NCI-H128 (cell line): ENCODE measurements around the gene AXDND1.
"Not testable (repeated sequence)": the region's sequence is repeated elsewhere in the genome, so short reads cannot be mapped to it uniquely, and the experiment has no call there.

Experiments used
- DNase-seq: peaks from one replicate; lab custom pipeline; 2025; ENCODE audit not compliant: unreplicated experiment; lab: John Stamatoyannopoulos, UW

AXDND1 gene

DNA sequence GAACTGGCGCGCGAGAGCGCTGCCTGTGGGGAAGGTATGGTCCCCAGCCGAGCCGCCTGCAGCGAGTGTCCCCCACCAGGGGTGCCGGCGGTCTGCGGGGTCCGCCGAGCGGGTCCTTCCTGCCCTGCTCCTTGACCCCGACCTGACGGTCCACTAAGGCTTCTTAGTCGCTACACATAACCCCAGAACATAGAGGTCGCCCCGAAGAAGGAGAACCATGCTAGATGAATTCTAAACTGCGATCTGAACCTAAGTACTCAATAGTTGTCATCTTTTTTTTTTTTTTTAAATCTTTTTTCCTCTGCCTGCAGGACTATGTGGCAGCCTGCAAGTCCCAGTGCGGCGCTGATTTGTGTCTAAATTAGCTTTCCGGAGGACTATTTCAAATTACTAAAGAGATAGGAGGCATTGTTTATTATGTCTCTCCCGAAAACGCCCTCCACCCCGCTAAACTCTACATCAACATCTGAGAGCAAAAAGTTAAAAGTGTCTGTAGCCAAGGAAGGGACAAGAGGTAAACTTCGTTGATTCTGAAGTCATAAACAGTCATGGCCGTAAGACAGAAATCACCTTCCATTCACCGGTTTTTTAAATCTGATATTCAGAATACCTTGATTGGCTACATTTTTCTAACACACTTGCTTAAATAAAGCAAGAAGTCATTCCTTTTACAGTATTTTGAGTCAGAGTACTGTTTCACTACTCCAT lies 476 bp downstream of the AXDND1 start:
- DNase-seq = no peak

DNA sequence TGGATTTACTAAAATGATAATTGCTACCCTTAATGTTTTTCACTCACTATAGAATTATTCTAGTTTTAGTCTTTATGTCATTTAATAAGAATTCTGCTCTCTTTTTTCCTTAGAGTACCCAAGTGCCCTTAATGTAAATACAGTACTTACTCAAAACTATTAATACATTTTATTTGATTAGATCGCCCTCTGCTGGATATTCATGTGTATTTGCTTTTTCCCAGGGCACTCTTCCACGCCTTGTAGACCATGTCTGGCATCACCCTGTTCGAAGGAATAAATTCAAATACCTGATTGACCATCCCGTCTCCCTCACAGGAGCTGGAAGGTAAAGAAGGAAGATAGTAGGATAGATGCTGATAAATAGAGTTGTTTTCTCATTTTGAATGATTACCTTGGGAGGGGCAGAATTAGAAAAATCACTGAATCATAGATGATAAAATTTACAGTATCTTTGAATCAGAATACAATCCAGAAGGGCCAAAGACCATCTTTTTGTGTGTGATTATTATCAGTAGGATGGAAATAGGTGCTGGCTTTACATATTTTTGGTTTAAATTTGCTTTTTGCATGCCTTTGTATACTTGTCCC lies 4.1 kb downstream of the AXDND1 start:
- peak; percentile 80 for DNase-seq

DNA sequence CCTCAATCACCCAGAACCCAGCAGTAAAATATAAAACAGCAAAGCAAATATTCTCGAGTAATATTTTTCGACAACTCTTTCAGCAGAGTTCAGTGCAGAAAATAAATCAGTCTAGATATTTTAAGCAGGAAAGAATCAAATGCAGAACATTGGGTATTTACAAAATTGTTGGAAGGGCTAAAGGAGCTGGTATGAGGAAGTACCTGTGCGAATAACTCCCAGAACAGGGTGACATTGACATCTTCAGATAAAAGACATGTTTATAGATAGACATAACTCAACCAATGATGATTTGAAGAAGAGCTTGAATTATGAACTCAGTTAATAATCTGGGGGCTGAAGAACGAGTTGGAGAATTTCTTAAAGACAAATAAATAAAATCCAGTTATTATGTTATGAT lies 6.4 kb downstream of the AXDND1 start:
- no peak for DNase-seq

DNA sequence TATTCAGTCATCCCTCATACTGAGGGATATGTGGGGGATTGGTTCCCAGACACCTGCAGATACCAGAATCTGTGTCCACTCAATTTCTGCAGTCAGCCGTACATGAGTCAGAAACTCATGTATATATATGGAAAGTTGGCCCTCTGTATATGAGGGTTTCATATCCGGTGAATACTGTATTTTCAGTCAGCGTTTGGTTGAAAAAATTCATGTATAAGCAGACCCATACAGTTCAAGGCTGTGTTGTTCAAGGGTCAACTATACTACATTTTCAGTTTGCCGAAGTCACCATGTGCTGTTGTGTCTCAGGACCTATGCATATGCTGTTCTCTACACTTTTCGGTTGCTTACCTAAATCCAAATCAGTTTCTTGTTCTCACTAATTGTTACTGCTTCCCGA lies 10.5 kb downstream of the AXDND1 start:
- DNase-seq = no peak

DNA sequence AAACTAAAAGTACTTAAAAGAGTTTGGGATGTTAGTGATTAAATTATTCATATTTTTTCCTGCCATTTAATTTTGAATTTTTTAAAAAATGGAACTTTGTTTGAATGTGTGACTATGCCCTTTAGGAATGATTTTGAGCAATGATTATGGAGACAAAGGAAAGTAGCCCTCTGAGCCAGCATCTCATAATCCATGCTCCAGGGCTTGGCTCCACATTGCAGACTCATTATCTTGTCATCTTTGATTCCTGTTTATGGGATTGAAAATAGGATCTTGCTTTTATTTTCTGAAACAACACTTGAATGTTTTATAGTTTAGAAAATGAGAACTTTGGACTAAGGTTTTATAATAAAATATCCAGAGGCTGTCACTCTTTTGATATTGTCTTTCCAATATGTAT lies 14.5 kb downstream of the AXDND1 start:
- no peak for DNase-seq

DNA sequence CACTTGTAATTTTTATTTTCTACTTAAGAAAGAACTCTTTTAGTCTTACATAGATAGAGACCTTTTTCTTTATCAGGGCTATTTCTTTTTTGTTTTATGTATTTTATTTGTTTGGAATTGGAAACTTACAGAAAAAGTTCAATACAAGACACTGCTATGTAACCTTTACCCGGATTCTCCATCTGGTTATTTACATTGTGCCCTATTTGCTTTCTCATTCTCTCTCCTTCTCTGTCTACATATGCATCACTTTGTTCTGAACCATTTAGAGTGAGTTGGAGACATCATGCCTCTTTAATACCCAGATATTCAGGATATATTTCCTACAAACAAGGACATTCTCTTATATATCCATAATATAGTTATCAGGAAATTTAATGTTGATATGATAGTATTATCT lies 18.3 kb downstream of the AXDND1 start:
- no peak for DNase-seq

DNA sequence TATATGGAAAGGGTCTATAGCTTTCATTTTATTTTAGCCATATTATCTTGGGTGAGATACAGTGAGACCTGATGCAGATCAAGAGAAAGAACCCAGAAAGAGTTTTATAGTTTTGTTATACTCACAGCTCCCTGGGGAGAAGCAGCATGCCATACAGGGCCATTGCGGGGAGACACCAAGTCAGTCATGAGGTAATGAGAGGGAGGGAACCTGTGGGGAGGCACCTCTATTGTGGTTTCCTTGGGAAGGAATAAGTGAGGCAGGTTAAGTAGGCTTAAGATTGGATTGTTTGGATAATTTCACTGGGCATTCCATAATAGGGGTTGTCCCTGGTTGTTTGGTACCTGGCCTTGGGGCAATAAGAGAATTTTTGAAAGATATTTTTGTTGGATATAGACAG lies 19.7 kb downstream of the AXDND1 start:
- no peak for DNase-seq

DNA sequence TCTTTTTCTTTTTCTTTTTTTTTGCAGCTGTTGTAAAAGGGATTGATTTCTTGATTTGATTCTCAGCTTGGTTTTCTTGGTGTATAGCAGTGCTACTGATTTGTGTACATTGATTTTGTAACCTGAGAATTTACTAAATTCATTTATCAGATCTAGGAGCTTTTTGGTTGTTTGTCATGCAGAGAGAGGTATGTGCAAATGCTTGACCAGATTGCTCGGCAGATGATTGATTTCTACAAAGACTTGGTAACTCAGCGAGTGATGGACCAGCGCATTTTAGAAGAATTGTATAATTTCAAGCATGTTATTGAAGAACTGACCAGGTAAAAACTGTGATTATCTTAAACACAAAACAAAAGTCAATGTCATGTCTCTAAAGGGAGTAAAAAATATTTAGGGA lies 27.9 kb downstream of the AXDND1 start:
- no peak for DNase-seq

DNA sequence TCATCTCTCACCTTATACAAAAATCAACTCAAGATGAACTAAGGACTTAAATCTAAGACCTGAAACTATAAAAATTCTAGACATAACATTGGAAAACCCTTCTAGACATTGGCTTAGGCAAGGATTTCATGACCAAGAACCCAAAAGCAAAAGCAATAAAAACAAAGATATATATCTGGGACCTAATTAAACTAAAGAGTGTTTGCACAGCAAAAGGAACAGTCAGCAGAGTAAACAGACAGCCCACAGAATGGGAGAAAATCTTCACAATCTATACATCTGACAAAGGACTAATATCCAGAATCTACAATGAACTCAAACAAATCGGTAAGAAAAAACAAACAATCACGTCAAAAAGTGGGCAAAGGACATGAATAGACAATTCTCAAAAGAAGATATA lies 33.6 kb downstream of the AXDND1 start:
- DNase-seq = not testable (repeated sequence)

DNA sequence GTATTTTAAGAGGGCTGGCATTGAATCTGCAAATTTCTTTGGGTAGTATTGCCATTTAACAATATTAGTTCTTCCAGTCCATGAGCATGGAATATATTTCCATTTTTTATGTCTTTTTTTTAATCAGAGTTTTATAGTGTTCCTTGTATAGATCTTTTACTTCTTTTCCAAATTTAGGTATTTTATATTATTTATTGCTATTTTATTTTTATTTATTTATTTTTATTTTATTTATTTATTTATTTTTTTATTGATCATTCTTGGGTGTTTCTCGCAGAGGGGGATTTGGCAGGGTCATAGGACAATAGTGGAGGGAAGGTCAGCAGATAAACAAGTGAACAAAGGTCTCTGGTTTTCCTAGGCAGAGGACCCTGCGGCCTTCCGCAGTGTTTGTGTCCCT lies 52.0 kb downstream of the AXDND1 start:
- not testable (repeated sequence) for DNase-seq

DNA sequence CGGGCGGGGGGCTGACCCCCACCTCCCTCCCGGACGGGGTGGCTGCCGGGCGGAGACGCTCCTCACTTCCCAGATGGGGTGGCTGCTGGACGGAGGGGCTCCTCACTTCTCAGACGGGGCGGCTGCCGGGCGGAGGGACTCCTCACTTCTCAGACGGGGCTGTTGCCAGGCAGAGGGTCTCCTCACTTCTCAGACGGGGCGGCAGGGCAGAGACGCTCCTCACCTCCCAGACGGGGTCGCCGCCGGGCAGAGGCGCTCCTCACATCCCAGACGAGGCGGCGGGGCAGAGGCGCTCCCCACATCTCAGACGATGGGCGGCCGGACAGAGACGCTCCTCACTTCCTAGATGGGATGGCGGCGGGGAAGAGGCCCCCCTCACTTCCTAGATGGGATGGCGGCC lies 52.9 kb downstream of the AXDND1 start:
- DNase-seq = not testable (repeated sequence)

DNA sequence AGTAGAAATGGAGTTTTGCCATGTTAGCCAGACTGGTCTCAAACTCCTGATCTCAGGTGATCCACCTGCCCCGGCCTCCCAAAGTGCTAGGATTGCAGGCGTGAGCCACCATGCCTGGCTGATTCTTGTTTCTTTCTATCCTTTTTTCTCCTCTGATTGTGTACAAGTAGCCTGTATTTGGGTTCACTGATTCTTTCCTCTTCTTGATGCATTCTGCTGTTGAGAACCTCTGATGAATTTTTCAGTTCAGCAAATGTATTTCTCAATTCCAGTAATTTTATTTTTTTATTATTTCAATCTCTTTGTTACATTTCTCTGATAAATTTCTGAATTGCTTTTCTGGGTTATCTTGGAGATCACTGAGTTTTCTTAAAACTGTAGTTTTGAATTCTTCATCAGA lies 58.8 kb downstream of the AXDND1 start:
- no peak for DNase-seq

DNA sequence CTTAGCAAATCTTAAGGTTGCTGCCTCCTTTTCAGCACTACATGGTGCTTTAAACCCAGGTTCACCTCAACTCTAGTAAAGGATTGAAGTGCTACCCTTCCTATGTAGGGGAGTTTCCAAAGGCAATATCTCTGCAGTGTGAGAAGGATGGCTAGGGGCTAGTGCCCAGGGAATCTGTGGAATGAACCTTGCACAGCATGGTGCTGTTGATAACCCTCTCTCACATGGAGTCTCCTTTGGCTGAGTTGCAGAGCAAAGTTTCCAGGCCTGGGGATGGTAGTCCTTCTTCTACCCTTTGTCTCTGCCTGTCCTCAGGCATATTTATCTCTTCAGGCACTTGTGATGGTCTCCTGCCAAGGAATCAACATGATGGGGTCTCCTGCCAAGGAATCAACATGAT lies 59.4 kb downstream of the AXDND1 start:
- DNase-seq = no peak

DNA sequence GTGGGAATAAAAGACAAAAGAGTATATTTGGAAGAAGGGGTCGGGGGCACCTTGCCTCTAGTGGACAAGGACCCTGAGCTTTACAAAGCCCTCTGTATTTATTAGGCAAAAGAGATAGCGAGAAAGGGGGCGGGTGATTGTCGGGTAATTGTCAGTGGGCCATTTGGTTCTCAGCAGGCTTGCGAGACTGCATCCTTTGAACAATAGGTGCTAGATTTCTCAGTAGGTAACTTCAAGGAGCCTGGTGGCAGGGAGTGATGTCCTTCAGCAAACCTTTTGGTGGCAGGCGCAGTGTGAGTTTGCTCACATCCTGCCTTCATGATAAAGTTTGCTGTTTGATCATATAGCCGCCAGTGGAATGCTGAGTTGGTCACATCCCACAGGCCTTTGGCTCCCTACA lies 71.4 kb downstream of the AXDND1 start:
- DNase-seq = no peak

DNA sequence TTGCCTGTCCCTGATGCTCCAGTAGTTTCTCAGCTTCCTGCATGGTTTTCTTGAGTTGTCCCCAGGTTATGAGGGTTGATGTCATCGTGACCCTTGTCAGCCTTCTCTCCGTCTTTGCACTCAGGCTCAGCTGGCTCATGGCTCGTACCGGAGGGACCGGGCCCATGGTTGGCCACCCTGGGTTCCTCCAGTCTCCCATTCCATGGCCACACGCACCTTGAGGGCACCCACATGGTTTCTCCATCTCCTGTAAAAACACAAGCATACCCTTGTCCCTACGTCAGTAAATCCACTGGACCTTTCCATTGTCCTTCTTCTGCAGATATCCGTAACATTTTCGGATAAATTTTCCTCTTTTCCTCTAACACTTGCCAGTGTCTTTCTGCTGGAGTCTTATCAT lies 73.9 kb downstream of the AXDND1 start:
- not testable (repeated sequence) for DNase-seq

DNA sequence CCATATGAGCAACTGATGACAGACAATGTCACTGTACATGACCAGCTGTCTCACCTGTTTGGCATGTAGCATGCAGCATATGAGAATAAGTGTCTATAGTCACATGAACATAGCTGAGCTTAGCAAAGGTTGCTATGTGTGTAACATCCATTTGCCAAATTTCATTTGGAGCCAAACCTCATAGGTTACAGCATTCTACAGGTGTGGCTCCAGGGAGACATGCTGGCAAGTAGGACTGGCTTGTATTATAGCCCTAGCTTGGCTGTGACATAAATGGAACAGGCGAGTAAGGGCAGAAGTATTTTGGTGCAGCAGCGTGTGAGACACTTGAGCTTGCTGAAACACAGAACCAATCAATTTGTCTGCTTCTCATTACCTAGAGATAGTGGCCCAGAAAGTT lies 74.5 kb downstream of the AXDND1 start:
- DNase-seq = not testable (repeated sequence)

DNA sequence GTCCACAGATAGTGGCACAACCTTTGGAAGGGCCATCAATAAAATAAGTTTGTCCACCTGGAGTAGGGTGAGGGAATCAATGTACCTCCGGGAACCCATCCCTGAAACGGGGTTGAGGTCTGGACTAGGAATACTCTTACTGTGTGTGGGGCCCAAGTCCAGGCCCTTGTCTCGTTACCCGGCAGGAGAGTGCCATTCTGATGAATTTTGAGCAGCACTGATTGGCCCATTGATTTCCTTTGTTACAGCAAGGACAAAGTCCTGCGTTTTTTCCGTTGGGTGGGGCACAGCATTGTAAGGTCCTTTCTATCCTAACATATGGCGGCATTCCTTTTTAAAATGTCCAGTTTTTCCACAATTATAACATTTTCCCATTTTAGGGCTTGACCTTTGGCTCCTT lies 75.2 kb downstream of the AXDND1 start:
- DNase-seq = no peak

DNA sequence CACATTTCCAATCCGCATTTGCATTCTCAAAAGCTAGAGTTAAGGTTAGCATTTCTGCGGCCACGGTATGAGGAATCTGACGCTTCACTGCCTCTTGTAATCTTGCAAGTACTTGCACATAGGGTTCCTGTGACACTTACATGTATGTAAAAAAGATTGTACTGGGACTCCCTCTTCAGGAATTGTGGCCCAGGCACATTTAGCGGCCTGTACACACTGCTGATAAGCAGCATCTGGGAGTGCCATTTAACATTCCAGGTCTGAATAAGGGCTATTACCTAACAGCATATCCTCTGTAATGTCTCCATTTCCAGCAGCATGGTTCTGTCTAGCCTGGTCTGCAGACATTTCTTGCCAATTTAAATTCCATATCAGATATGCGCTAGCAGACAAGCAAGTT lies 75.7 kb downstream of the AXDND1 start:
- DNase-seq = no peak

DNA sequence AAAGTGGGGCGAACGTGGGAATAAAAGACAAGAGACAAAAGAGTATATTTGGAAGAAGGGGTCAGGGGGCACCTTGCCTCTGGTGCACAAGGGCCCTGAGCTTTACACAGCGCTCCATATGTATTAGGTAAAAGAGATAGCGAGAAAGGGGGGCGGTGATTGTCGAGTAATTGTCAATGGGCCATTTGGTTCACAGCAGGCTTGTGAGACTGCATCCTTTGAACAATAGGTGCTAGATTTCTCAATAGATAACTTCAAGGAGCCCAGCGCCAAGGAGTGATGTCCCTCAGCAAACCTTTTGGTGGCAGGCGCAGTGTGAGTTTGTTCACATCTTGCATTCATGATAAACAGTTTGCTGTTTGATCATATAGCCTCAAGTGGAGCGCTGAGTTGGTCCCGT lies 77.1 kb downstream of the AXDND1 start:
- DNase-seq = not testable (repeated sequence)

DNA sequence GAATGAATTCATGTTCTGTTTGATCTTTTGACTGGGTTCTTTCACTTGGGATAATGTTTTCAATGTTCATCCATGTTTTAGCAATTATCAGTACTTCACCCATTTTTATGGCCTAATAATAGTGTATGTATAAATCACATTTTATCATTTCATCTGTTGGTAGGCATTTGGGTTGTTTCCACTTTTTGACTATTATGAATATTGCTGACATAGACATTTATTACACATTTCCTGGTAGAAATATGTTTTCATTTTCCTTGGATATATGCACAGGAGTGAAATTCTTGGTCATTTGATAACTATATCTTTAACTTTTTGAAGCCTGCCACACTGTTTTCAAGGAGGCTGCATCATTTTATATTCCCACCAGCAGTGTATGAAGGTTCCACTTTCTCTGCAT lies 79.8 kb downstream of the AXDND1 start:
- no peak for DNase-seq

DNA sequence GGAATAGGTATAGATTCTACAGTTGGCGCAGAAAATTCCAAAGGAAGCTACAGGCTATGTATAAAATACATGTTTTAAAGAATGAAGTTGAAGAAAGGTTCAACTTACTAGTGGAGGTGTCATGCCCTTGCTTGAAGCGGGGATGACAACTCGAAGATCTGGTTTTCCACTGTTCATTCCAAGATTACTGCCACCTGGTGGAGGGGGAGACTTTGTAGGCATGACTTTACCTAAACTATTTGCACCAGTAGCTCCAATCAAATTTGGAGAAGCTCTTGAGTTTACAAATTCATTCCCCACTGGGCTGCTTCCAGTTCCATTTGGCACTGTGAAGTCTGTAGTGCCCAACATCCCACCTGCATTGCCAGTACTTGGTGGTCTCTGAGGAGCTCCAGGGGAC lies 81.7 kb downstream of the AXDND1 start:
- no peak for DNase-seq

DNA sequence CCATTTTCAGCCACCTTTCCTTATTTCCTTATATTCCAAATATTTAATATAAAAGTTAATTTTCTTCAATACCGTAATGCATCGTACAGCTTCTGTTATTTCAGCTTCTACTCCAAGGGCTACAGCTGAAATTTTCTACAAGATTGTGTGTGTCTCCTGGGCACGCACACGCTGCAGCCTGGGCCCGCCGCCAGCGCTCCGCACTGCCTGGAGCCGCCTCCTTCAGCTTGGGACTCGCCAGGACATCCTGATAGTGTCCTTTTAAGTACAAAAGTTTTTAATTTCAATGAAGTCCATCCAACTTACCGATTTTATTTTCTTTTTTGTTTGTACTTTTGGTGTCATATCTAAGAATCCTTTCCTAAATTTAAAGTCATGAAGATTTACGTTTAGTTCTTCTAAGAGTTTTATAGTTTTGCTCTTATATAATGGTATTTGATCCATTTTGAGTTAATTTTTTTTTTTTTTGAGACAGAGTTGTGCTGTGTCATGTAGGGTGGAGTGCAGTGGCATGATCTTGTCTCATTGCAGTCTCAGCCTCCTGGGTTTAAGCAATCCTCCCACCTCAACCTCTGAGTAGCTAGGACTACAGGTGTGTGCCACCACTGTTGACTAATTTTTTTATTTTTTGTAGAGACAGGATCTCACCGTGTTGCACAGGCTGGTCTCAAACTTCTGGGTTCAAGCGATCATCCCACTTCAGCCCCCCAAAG lies 82.8 kb downstream of the AXDND1 start:
- no peak for DNase-seq
